K562 (cell line): ENCODE data around the gene SASH3. TPM values are rescaled to one million over a fixed set of nuclear protein-coding genes. Genes with fewer than 3 reads are reported as not detected.

ENCODE experiments used
- ATAC-seq: fragments of 200-7000 bp; cut with Tn5 transposase; 3 replicates; pipeline ENCODE4 v1.9.1; 2020; ENCODE audit warnings: moderate library complexity
- BruUV-seq: library from RNA; stranded (reverse); fragments of 400-500 nt; replicated peaks from 2 replicates; lab custom pipeline; 2021; lab: Mats Ljungman, UMichigan
- CTCF ChIA-PET: fragments of 300-600 bp; formaldehyde crosslinking; extraction: SDS; loops from one replicate; lab custom pipeline; 2021; ENCODE audit warnings: low intra/inter-chr PET ratio; lab: Yijun Ruan, JAX
- POLR2A ChIA-PET: fragments of 300-600, 350-650 bp; sonication (Branson Sonifier 250); formaldehyde crosslinking; extraction: SDS; loops from one replicate; lab custom pipeline; 2021; ENCODE audit warnings: antibody characterized with exemption, inconsistent platforms; lab: Yijun Ruan, JAX
- DNase-seq, 4 experiments: peaks; one replicate each; pipeline versions ENCODE4 v3.0.0 to v3.0.0-alpha.2; 2011 to 2018; ENCODE audit warnings: low spot score in 3 of 4, mixed read lengths in 3 of 4; ENCODE audit errors: extremely low read depth in 1 of 4
- FAIRE-seq: peaks from 2 replicates; lab custom pipeline; 2011; peaks lifted over from hg19 to GRCh38; lab: Jason Lieb, UNC
- H2AFZ ChIP-seq: 2 replicates; pipeline ENCODE4 v1.6.0; 2011; ENCODE audit warnings: low read depth, low read length, control low read depth, inconsistent platforms
- H3K27ac ChIP-seq: fragments of 200-600 bp; 3 replicates; pipeline ENCODE4 v1.8.0; 2011; ENCODE audit warnings: low read depth, mild to moderate bottlenecking, control low read depth, inconsistent platforms, low read length, moderate library complexity, mixed read lengths; ENCODE audit errors: extremely low read depth
- H3K27me3 ChIP-seq, 2 experiments: fragments of 300-600 bp in 1 of 2; 2 replicates in 1 of 2; 3 replicates in 1 of 2; pipeline versions ENCODE4 v1.6.0 to v1.8.0; 2011; ENCODE audit warnings: inconsistent platforms in 2 of 2, low read length in 2 of 2, mild to moderate bottlenecking in 1 of 2, mixed read lengths in 1 of 2, moderate library complexity in 1 of 2; ENCODE audit not compliant: control insufficient read depth in 2 of 2, insufficient read depth in 2 of 2
- H3K36me3 ChIP-seq: fragments of 300-600 bp; 3 replicates; pipeline ENCODE4 v1.8.0; 2011; ENCODE audit warnings: mild to moderate bottlenecking, low read length, inconsistent platforms; ENCODE audit not compliant: control insufficient read depth, insufficient read depth
- H3K4me1 ChIP-seq, 2 experiments: fragments of 200-600 bp in 1 of 2; replicated peaks in 1 of 2; 2 replicates in 1 of 2; 3 replicates in 1 of 2; pipeline versions ENCODE4 v1.5.1 to v1.8.0; 2011; ENCODE audit warnings: inconsistent platforms in 2 of 2, low read length in 2 of 2, mild to moderate bottlenecking in 1 of 2, mixed read lengths in 1 of 2, moderate library complexity in 1 of 2; ENCODE audit not compliant: control insufficient read depth in 2 of 2, insufficient read depth in 2 of 2
- H3K4me2 ChIP-seq: 2 replicates; pipeline ENCODE4 v1.6.1; 2011; ENCODE audit warnings: low read length, control low read depth, inconsistent platforms, mixed read lengths; ENCODE audit not compliant: insufficient read depth
- H3K4me3 ChIP-seq: fragments of 200-600 bp; sonication (generic), shearing (Covaris generic); 2 replicates; pipeline ENCODE4 v1.5.1; 2016; ENCODE audit warnings: control low read depth, inconsistent platforms
- H3K79me2 ChIP-seq: fragments of 200-600 bp; 3 replicates; pipeline ENCODE4 v1.8.0; 2011; ENCODE audit warnings: low read length, inconsistent platforms; ENCODE audit not compliant: control insufficient read depth, insufficient read depth
- H3K9ac ChIP-seq, 2 experiments: 2 replicates each; pipeline versions ENCODE4 v1.6.0 to v1.6.1; 2011; ENCODE audit warnings: low read depth in 2 of 2, low read length in 2 of 2, control low read depth in 1 of 2, inconsistent platforms in 1 of 2, mild to moderate bottlenecking in 1 of 2, mixed read lengths in 1 of 2; ENCODE audit not compliant: insufficient read depth in 1 of 2
- H3K9me1 ChIP-seq: one replicate; pipeline ENCODE4 v1.6.0; 2011; ENCODE audit warnings: inconsistent platforms, mild to moderate bottlenecking, low read length, moderate library complexity; ENCODE audit not compliant: control insufficient read depth, insufficient read depth
- H3K9me3 ChIP-seq: replicated peaks from 2 replicates; pipeline ENCODE4 v1.5.1; 2011; ENCODE audit warnings: low read depth, low read length, inconsistent platforms; ENCODE audit not compliant: control insufficient read depth, insufficient read depth
- H4K20me1 ChIP-seq: replicated peaks from 2 replicates; pipeline ENCODE4 v1.6.1; 2011; ENCODE audit warnings: low read length, inconsistent platforms, mixed read lengths; ENCODE audit not compliant: control insufficient read depth, insufficient read depth
- CEBPB ChIP-seq: fragments of 450-650 bp; IDR thresholded peaks from 2 replicates; pipeline ENCODE4 v1.6.1; 2016; ENCODE audit warnings: missing genetic modification characterization, missing compliant biosample characterization
- CEBPG ChIP-seq, 3 experiments: fragments of 200-800 bp in 1 of 3; sonication (Bioruptor generic) in 1 of 3; sonication (generic) in 1 of 3; formaldehyde crosslinking in 1 of 3; IDR thresholded peaks in 2 of 3; conservative IDR thresholded peaks in 1 of 3; 2 replicates each; pipeline versions ENCODE4 v1.6.1 to v1.8.0; 2016 to 2022; ENCODE audit warnings: missing compliant biosample characterization in 2 of 3, missing genetic modification characterization in 2 of 3, mild to moderate bottlenecking in 1 of 3, missing genetic modification reagents in 1 of 3
- FOXJ3 ChIP-seq: sonication (generic); formaldehyde crosslinking; IDR thresholded peaks from 2 replicates; pipeline ENCODE4 v1.4.0; 2020; ENCODE audit warnings: mild to moderate bottlenecking, missing genetic modification reagents
- MTA1 ChIP-seq: fragments of 450-650 bp; IDR thresholded peaks from 2 replicates; pipeline ENCODE4 v1.6.1; 2017; ENCODE audit warnings: borderline replicate concordance
- MXI1 ChIP-seq: IDR thresholded peaks from 2 replicates; pipeline ENCODE4 v1.6.1; 2011; ENCODE audit warnings: low read depth, mild to moderate bottlenecking, improper control_type of control experiment, low read length
- PHTF2 ChIP-seq: fragments of 250-450 bp; sonication (Bioruptor Pico); IDR thresholded peaks from 2 replicates; pipeline ENCODE4 v1.5.0; 2021; ENCODE audit warnings: mild to moderate bottlenecking
- ZNF134 ChIP-seq: fragments of 250-450 bp; sonication (Bioruptor Pico); conservative IDR thresholded peaks from 2 replicates; pipeline ENCODE4 v1.4.0; 2020
- ZNF282 ChIP-seq: sonication (generic); formaldehyde crosslinking; IDR thresholded peaks from 2 replicates; pipeline ENCODE4 v1.8.1; 2023; ENCODE audit warnings: missing genetic modification reagents
- ZNF830 ChIP-seq: fragments of 250-450 bp; sonication (Bioruptor Pico); IDR thresholded peaks from 2 replicates; pipeline ENCODE4 v1.5.0; 2021; ENCODE audit warnings: mild to moderate bottlenecking
- WGBS: fragments of 100-300 bp; shearing (Covaris generic); methylation state at CpG from one replicate; pipeline ENCODE4 v1.1.6; 2016; ENCODE audit warnings: low coverage, mixed read lengths; ENCODE audit not compliant: insufficient coverage; ENCODE audit errors: missing lambda C conversion rate; 5-methylcytosine and 5-hydroxymethylcytosine counted together
- in situ Hi-C: fragments of 300-500 bp; cut with MboI; formaldehyde crosslinking; loops from 4 replicates; pipeline ENCODE4 v1.15.0; 2018; ENCODE audit warnings: inconsistent platforms, mixed read lengths
- intact Hi-C: fragments of 100-400 bp; cut with micrococcal nuclease; formaldehyde crosslinking; loops from 2 replicates; pipeline ENCODE4 v1.14.2; 2022
- polyA plus RNA-seq, 8 experiments: library from polyadenylated mRNA; depleted of rRNA in 4 of 8; stranded (reverse) in 5 of 8; unstranded in 3 of 8; fragments of >200 nt; fragmentation: Nextera tagmentation in 2 of 8; fragmentation: Illumina TruSeq in 1 of 8; extraction: Ambion mirVana in 2 of 8; extraction: Trizol in 1 of 8; gene quantifications; 2 replicates each; pipeline versions ENCODE4 v1.2.1 to v1.2.3, GENCODE V29; 2011 to 2014; ENCODE audit warnings: inconsistent platforms in 1 of 8, missing spikeins in 1 of 8
- total RNA-seq, 7 experiments: library from RNA; depleted of rRNA in 6 of 7; stranded (reverse); fragments of >200 nt in 6 of 7; fragmentation: Illumina TruSeq in 2 of 7; extraction: Trizol in 2 of 7; gene quantifications; 2 replicates each; pipeline versions ENCODE4 v1.2.1 to v1.2.3, GENCODE V29; 2011 to 2021; ENCODE audit warnings: low replicate concordance in 1 of 7
- TF ChIP-seq, protein P1 (sequence below), 2 experiments: fragments of 450-650 bp; conservative IDR thresholded peaks; 2 replicates each; pipeline ENCODE4 v1.6.1; 2017; ENCODE audit warnings: mild to moderate bottlenecking in 2 of 2, moderate library complexity in 2 of 2
- TF ChIP-seq, protein P2 (sequence below), 2 experiments: IDR thresholded peaks in 1 of 2; conservative IDR thresholded peaks in 1 of 2; 2 replicates each; pipeline ENCODE4 v1.6.1; 2016; ENCODE audit warnings: low read depth in 2 of 2, mild to moderate bottlenecking in 1 of 2, missing compliant biosample characterization in 1 of 2, missing genetic modification characterization in 1 of 2, moderate library complexity in 1 of 2
- TF ChIP-seq, protein P3 (sequence below): fragments of 250-450 bp; sonication (Bioruptor Pico); IDR thresholded peaks from 2 replicates; pipeline ENCODE4 v1.4.0; 2020; ENCODE audit warnings: mild to moderate bottlenecking

SASH3 gene
- total and polyA plus RNA-seq, 9 of the 15 experiments (the other 6 are each of a cell fraction or from before 2014, with no cell fraction given) = 0.03 to 0.72 (median 0.08) TPM

DNA sequence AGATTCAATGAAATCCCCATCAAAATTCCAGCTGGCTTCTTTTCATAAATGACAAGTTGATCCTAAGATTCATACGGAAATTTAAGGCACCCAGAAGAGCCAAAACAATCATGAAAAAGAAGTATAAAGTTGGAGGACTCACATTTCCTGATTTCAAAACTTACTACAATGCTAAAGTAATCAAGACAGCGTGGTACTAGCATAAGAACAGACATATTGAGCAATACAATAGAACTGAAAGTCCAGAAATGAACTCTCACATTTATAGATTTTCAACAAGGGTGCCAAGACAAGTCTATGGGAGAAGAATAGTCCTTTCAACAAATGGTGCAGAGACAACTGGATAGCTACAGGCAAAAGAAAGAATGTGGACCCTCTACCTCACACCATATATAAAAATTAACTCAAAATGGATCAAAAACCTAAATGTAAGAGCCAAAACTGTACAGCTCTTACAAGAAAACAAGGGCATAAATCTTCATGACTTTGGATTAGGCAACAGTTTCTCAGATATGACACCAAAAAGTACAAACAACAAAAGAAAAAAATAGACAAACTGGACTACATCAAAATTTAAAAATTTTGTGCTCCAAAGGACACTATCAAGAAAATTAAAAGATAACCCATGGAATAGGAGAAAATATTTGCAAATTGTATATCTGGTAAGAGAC, 28.5 kb downstream of the SASH3 start:
- Histone ChIP-seq H2AFZ (no peak overlapping the region), H3K27me3 (no peaks in the 10 kb centered on the region), H4K20me1 (no peaks in the 10 kb centered on the region), H3K9ac (no peak overlapping the region), H3K36me3 (peaks cover 46% of the 10 kb centered on the region; the same call in 2 of the 3 replicates), H3K4me3 (no peak overlapping the region), H3K27ac (no peak overlapping the region), H3K4me2 (no peak overlapping the region), H3K9me3 (no peaks in the 10 kb centered on the region), H3K79me2 (no peaks in the 10 kb centered on the region), H3K9me1 (no peaks in the 10 kb centered on the region), H3K4me1 (no peaks in the 10 kb centered on the region)
- no TSS peak for BruUV-seq
- intact Hi-C loops = no loop called here
- WGBS = 62% methylated on average over 2 of the region's 2 CpGs
- TF ChIP-seq ZNF134 (CRISPR knock-in tag) (no peak), FOXJ3 (CRISPR knock-in tag) (no peak), CEBPB (0 out of 2 replicates have a peak, but pooled peaks have one; percentile 35), PHTF2 (CRISPR knock-in tag) (no peak), CEBPG (CRISPR knock-in tag; IDR thresholded peaks at IDR 0.05) (no peak), CEBPG (tag; conservative IDR thresholded peaks at IDR 0.05 in 1 of 2, IDR thresholded peaks at IDR 0.05 in 1 of 2) (0 out of 4 replicates have a peak, but pooled peaks of 1 of the 2 experiments have one; percentile 49), ZNF282 (CRISPR knock-in tag) (no peak), MXI1 (no peak), MTA1 (no peak), ZNF830 (CRISPR knock-in tag) (no peak)
- TF ChIP-seq, protein P1, sequence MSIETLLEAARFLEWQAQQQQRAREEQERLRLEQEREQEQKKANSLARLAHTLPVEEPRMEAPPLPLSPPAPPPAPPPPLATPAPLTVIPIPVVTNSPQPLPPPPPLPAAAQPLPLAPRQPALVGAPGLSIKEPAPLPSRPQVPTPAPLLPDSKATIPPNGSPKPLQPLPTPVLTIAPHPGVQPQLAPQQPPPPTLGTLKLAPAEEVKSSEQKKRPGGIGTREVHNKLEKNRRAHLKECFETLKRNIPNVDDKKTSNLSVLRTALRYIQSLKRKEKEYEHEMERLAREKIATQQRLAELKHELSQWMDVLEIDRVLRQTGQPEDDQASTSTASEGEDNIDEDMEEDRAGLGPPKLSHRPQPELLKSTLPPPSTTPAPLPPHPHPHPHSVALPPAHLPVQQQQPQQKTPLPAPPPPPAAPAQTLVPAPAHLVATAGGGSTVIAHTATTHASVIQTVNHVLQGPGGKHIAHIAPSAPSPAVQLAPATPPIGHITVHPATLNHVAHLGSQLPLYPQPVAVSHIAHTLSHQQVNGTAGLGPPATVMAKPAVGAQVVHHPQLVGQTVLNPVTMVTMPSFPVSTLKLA (conservative IDR thresholded peaks at IDR 0.05) = no peak
- TF ChIP-seq, protein P2, sequence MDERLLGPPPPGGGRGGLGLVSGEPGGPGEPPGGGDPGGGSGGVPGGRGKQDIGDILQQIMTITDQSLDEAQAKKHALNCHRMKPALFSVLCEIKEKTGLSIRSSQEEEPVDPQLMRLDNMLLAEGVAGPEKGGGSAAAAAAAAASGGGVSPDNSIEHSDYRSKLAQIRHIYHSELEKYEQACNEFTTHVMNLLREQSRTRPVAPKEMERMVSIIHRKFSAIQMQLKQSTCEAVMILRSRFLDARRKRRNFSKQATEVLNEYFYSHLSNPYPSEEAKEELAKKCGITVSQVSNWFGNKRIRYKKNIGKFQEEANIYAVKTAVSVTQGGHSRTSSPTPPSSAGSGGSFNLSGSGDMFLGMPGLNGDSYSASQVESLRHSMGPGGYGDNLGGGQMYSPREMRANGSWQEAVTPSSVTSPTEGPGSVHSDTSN (CRISPR knock-in tag; IDR thresholded peaks at IDR 0.05; ENCODE audit: low read depth) = no peak
- TF ChIP-seq, protein P2 (tag; conservative IDR thresholded peaks at IDR 0.05; ENCODE audit: low read depth) = 0 out of 2 replicates have a peak, but pooled peaks have one; percentile 16
- TF ChIP-seq, protein P3, sequence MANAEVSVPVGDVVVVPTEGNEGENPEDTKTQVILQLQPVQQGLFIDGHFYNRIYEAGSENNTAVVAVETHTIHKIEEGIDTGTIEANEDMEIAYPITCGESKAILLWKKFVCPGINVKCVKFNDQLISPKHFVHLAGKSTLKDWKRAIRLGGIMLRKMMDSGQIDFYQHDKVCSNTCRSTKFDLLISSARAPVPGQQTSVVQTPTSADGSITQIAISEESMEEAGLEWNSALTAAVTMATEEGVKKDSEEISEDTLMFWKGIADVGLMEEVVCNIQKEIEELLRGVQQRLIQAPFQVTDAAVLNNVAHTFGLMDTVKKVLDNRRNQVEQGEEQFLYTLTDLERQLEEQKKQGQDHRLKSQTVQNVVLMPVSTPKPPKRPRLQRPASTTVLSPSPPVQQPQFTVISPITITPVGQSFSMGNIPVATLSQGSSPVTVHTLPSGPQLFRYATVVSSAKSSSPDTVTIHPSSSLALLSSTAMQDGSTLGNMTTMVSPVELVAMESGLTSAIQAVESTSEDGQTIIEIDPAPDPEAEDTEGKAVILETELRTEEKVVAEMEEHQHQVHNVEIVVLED (CRISPR knock-in tag) = no peak
- in situ Hi-C loops = no loop called here
- ATAC-seq (no peak), FAIRE-seq (no peak), DNase-seq (no peak)
- POLR2A ChIA-PET = interaction anchor here (0.5 to 0.8 kb wide), 2 partner anchors 7 to 13 kb away, joined by 3 read pairs; no protein-coding TSS in a partner anchor
- CTCF ChIA-PET = no interaction called here
